ENCODE data around the gene GRHPR.
"Not testable (repeated sequence)": the region's sequence is repeated elsewhere in the genome, so short reads cannot be mapped to it uniquely, and the experiment has no call there.

GRHPR gene

GRCh38 chr9:37383876-37384746 is 38.4 kb upstream of the GRHPR start:
- no peak for TF ChIP-seq GATA1 (IDR thresholded peaks at IDR 0.05; ENCODE audit: low read depth, low read length)
- TF ChIP-seq POLR2A (IDR thresholded peaks at IDR 0.05; ENCODE audit: low read length), result no peak
- DNase-seq, result no peak

GRCh38 chr9:37385286-37385685 is 37.2 kb upstream of the GRHPR start:
- no peak for TF ChIP-seq GATA1 (IDR thresholded peaks at IDR 0.05; ENCODE audit: low read depth, low read length)
- TF ChIP-seq POLR2A (IDR thresholded peaks at IDR 0.05; ENCODE audit: low read length), result no peak
- DNase-seq, result no peak

DNA sequence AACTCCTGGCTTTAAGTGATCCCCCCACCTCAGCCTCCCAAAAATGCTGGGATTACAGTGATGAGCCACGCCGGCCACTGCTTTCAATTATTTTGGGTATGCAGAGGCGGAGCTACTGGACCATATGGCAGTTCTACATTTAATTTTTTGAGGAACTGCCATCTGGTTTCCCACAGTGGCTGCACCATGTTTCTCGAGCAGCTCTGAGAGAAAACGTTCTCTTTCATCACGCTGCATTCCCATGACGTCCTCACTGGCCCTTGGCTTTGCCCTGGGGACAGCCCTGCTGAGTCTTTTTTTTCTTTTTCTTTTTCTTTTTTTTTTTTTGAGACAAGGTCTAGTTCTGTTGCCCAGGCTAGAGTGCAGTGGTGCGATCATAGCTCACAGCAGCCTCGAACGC is 35.5 kb upstream of the GRHPR start:
- TF ChIP-seq GATA1 (IDR thresholded peaks at IDR 0.05; ENCODE audit: low read depth, low read length) (no peak), POLR2A (IDR thresholded peaks at IDR 0.05; ENCODE audit: low read length) (no peak)

DNA sequence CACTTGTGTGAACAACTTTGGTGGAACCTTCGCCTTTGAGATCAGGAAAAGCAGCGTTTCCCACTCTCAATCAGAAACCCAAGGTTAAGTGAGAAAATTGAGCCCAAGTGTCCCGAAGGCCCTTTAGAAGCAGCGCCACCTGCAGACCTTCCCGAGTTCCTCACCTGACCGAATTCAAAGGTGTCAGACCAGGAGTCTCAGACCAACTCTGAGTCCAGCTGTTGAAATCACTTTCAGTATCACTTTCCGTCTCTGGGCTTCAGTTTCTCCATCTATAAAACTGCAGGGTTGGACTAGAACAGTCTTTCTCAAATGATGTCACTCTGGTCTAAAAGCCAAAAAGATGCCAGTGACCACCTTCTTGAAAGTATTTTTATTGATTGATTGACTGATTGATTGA is 31.7 kb upstream of the GRHPR start:
- TF ChIP-seq GATA1 (IDR thresholded peaks at IDR 0.05; ENCODE audit: low read depth, low read length) (no peak), POLR2A (IDR thresholded peaks at IDR 0.05; ENCODE audit: low read length) (no peak)
- DNase-seq, result peak; percentile 44 to 63

More for the DNA sequence above, 35.5 kb upstream of the GRHPR start:
- DNase-seq, result no peak

DNA sequence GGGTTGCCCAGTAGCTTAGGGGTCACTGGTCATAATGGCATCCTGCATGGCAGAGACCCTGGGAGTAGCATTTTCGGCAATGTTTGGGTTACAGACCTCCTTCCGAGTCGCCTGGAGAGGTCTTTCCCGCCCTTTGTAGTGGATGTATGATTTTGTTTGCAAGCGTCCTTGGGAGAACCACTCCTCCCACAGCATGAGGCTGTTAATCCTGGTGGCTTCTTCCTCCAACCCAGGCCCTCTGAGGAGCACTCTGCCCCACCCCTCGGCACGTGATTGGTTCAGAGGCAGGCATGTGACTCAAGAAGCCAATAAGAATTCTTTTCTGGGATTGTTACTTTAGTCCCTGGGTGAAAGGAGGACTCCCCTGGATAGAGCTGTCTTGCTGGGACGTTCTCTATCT is 30.2 kb upstream of the GRHPR start:
- TF ChIP-seq GATA1 (IDR thresholded peaks at IDR 0.05; ENCODE audit: low read depth, low read length), result no peak
- no peak for TF ChIP-seq POLR2A (IDR thresholded peaks at IDR 0.05; ENCODE audit: low read length)
- DNase-seq, result no peak

GRCh38 chr9:37395229-37395628 is 27.3 kb upstream of the GRHPR start:
- TF ChIP-seq POLR2A (IDR thresholded peaks at IDR 0.05; ENCODE audit: low read length) (no peak), GATA1 (IDR thresholded peaks at IDR 0.05; ENCODE audit: low read depth, low read length) (no peak)
- no peak for DNase-seq

DNA sequence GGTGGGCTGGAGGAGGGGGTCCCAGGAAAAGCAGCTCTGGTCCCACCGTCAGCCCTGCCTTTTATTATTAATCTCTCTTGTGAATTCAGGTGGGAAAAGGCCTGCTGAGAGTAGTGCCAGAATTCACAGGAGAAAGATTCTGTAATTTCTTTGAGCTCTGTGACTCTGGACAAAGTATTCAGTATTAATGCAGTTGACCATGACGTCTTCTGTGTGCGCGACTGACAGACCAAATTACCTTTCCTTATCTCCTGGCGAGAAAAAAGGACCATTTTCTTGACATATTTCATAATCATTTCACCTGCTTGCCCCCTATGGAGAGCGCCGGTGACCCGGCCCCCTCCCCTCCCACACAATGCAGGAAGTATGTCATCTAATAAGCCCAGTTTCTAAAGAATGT is 26.8 kb upstream of the GRHPR start:
- no peak for TF ChIP-seq POLR2A (IDR thresholded peaks at IDR 0.05; ENCODE audit: low read length)
- TF ChIP-seq GATA1 (IDR thresholded peaks at IDR 0.05; ENCODE audit: low read depth, low read length), result no peak
- no peak for DNase-seq

GRCh38 chr9:37397948-37398347 is 24.5 kb upstream of the GRHPR start:
- not testable (repeated sequence) for DNase-seq

GRCh38 chr9:37398464-37399025 is 24.0 kb upstream of the GRHPR start:
- DNase-seq, result no peak
- no peak for TF ChIP-seq GATA1 (IDR thresholded peaks at IDR 0.05; ENCODE audit: low read depth, low read length)
- TF ChIP-seq POLR2A (IDR thresholded peaks at IDR 0.05; ENCODE audit: low read length), result no peak

DNA sequence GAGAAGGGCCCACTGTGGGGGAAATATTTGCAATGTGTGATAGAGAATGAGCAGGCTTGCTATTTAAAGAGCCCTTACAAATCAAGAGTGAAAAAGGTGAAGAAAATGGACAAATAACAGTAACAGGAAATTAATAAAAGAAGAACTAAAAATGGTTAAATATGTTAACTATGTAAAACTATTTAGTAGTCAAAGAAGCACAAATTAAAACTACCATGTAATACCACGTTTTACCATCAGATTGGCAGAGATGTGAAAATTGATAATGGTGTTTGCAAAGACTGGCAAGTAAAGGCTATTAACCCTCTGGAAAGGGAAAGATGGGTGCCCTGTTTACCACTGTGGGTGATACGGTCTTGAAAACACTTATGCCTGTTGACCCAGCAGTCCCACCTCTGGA is 23.2 kb upstream of the GRHPR start:
- no peak for TF ChIP-seq POLR2A (IDR thresholded peaks at IDR 0.05; ENCODE audit: low read length)
- TF ChIP-seq GATA1 (IDR thresholded peaks at IDR 0.05; ENCODE audit: low read depth, low read length), result no peak
- no peak for DNase-seq

DNA sequence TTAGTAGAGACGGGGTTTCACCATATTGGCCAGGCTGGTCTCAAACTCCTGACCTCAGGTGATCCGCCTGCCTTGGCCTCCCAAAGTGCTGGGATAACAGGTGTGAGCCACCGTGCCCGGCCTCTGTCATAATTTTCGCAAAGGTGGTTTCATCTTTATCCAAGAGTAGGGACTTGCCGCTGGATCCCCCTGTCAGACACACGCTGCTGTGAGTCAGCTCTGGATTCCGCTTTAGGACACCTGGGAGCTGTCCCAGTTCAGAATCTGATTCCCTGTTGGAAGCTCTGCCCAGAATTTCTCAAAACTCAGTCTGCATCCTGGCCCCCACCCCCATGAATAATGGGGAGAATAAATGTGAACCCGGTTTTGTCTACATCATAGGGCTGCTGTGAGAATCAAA is 17.9 kb upstream of the GRHPR start:
- TF ChIP-seq GATA1 (IDR thresholded peaks at IDR 0.05; ENCODE audit: low read depth, low read length), result no peak
- no peak for DNase-seq

DNA sequence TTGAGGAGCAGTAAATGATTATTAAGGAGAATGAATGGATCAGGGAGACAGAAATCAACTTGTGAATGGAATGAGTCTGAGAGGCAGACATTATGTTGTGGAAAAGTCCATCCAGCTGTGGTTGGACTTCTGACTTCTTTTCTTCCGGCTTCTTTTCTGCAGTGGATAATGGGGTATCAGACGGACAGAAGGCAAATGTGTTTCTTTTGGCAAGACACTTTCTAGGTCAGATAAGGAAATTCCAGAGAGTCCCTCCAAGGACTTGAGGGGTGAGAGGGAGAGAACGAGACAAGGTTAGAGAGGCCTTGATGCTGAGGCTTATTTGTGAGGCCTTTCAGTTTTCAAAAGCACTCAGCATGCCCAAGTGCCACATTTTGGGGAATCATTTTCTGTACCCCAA is 17.1 kb upstream of the GRHPR start:
- no peak for TF ChIP-seq POLR2A (IDR thresholded peaks at IDR 0.05; ENCODE audit: low read length)
- TF ChIP-seq GATA1 (IDR thresholded peaks at IDR 0.05; ENCODE audit: low read depth, low read length), result no peak
- no peak for DNase-seq

DNA sequence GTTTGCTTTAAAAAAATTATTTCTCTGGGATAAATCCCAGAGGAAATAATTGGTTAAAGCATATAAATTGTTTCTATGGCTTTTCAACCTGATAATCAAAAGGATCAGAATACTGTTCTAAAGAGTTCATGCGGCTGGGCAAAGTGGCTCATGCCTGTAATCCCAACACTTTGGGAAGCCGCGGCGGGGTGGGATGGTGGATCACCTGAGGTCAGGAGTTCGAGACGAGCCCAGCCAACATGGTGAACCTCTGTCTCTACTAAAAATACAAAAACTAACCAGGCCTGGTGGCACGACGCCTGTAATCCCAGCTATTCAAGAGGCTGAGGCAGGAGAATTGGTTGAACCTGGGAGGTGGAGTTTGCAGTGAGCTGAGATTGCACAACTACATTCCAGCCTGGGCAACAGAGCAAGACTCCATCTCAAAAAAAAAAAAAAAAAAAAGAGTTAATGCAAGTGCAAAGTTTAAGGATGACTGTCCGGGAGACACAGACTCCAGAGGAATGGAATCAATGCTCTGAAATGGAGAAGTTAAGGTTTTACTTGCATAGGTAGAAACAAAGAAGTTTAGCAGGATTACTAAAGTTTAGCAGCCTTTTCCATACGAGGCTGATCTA is 16.6 kb upstream of the GRHPR start:
- TF ChIP-seq POLR2A (IDR thresholded peaks at IDR 0.05; ENCODE audit: low read length) (no peak), GATA1 (IDR thresholded peaks at IDR 0.05; ENCODE audit: low read depth, low read length) (no peak)
- DNase-seq, result no peak

DNA sequence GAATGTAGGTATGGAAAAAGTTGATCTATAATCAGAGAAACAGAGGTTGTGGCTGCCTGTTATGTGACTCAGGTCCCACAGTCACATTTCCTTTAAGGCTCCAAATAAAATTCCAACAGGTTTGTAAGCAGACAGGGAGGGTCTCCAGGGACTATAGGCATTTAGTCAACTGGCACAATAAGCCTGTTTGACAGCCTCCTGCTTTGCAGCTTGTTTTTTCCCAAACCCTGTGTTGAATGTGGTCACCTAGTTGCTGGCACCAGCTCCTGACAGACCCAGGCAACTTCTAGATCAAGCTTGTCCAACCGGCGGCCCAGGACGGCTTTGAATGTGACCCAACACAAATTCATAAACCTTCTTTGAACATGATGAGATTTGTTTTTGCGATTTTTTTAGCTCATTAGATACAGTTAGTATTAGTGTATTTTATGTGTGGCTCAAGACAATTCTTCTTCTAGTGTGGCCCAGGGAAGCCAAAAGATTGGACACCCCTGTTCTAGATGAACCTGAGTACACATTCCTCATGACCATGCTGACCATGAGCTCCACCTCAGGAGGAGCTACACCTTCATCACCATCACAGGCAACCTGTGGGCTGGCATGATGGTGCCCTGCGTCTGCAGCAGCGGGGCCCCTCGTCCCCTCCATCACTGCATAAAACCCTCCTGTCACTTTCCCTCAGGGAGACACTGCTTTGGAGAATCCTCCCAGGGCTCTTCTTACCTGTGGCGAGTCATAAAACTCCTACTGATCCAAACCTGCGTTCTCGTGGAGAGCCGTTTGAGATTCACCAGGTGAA is 15.7 kb upstream of the GRHPR start:
- no peak for DNase-seq
- TF ChIP-seq GATA1 (IDR thresholded peaks at IDR 0.05; ENCODE audit: low read depth, low read length) (no peak), POLR2A (IDR thresholded peaks at IDR 0.05; ENCODE audit: low read length) (no peak)

All from erythroblast (primary cell).